Measurements from ENCODE around the gene CCDC63. TPM values are rescaled to one million over a fixed set of nuclear protein-coding genes. Genes with fewer than 3 reads are reported as not detected.

CCDC63 gene
- polyA plus RNA-seq, 3 donors = 0.22 TPM; not detected in 2

- WGBS (ENCODE audit: insufficient coverage) = 100% methylated on average over 1 of the region's 4 CpGs
- H3K4me1 Mint-ChIP-seq = no peaks in the 10 kb centered on the region
These were observed 76.4 kb downstream of the CCDC63 start for GRCh38 chr12:110923192-110923591.

GRCh38 chr12:110923692-110924334 lies 77.0 kb downstream of the CCDC63 start:
- Histone ChIP-seq H3K9me3 (replicated peaks in 1 of 2; ENCODE audit: control insufficient read depth in 1 of 2, insufficient read depth in 1 of 2, low read length in 2 of 2) (no peaks in the 10 kb centered on the region), H3K79me2 (ENCODE audit: insufficient read depth, low read length) (no peaks in the 10 kb centered on the region), H3K4me1 (ENCODE audit: control insufficient read depth in 1 of 2, insufficient read depth in 2 of 2, low read length in 2 of 2) (no peaks in the 10 kb centered on the region), H3K27me3 (ENCODE audit: control insufficient read depth in 2 of 2, insufficient read depth in 2 of 2, low read length in 2 of 2) (no peaks in the 10 kb centered on the region), H3K36me3 (replicated peaks in 1 of 2; ENCODE audit: control insufficient read depth in 1 of 2, insufficient read depth in 2 of 2, low read length in 2 of 2) (no peaks in the 10 kb centered on the region), H3K27ac (ENCODE audit: low read depth in 1 of 2, low read length in 2 of 2) (no peak overlapping the region), H4K20me1 (ENCODE audit: insufficient read depth, low read length) (no peaks in the 10 kb centered on the region), H3K9ac (ENCODE audit: insufficient read depth, low read length, poor library complexity, severe bottlenecking) (no peak overlapping the region), H3K4me3 (replicated peaks in 1 of 3; ENCODE audit: low read depth in 2 of 3, low read length in 3 of 3) (no peak overlapping the region), H2AFZ (ENCODE audit: insufficient read depth, low read depth, low read length, poor library complexity, severe bottlenecking) (no peak overlapping the region), H3K4me2 (replicated peaks; ENCODE audit: extremely low read depth, low read length, poor library complexity, severe bottlenecking) (no peak overlapping the region)
- DNase-seq = no peak
- WGBS (ENCODE audit: insufficient coverage) = 97% methylated on average over 8 of the region's 9 CpGs
- H3K27me3 Mint-ChIP-seq (ENCODE audit: low read depth in 3 of 3) = peaks cover 3 to 8% (median 4%) of the 10 kb centered on the region in 3 donors
- H3K36me3 Mint-ChIP-seq = no peaks in the 10 kb centered on the region
- peaks cover 0 to 2% (median 0%) of the 10 kb centered on the region in 7 donors for H3K9me3 Mint-ChIP-seq
- H3K4me1 Mint-ChIP-seq = no peaks in the 10 kb centered on the region
- no peak overlapping the region for H3K27ac Mint-ChIP-seq
- no peak overlapping the region for H3K4me3 Mint-ChIP-seq
- no peak for TF ChIP-seq CTCF (IDR thresholded peaks at IDR 0.05)
- intact Hi-C loops (cut with micrococcal nuclease) = no loop called here

More at GRCh38 chr12:110923192-110923591, 76.4 kb downstream of the CCDC63 start:
- H3K79me2 ChIP-seq (ENCODE audit: insufficient read depth, low read length) = no peaks in the 10 kb centered on the region
- no peak overlapping the region for H3K4me3 Mint-ChIP-seq
- H3K27ac Mint-ChIP-seq = no peak overlapping the region
- peaks cover 3 to 8% (median 4%) of the 10 kb centered on the region in 3 donors for H3K27me3 Mint-ChIP-seq (ENCODE audit: low read depth in 3 of 3)
- H2AFZ ChIP-seq (ENCODE audit: insufficient read depth, low read depth, low read length, poor library complexity, severe bottlenecking) = no peak overlapping the region
- DNase-seq = no peak
- H3K4me1 ChIP-seq (ENCODE audit: control insufficient read depth in 1 of 2, insufficient read depth in 2 of 2, low read length in 2 of 2) = no peaks in the 10 kb centered on the region
- H3K27ac ChIP-seq (ENCODE audit: low read depth in 1 of 2, low read length in 2 of 2) = no peak overlapping the region
- no peaks in the 10 kb centered on the region for H3K36me3 ChIP-seq (replicated peaks in 1 of 2; ENCODE audit: control insufficient read depth in 1 of 2, insufficient read depth in 2 of 2, low read length in 2 of 2)
- H4K20me1 ChIP-seq (ENCODE audit: insufficient read depth, low read length) = no peaks in the 10 kb centered on the region
- H3K9me3 Mint-ChIP-seq = peaks cover 0 to 2% (median 0%) of the 10 kb centered on the region in 7 donors
- H3K4me2 ChIP-seq (replicated peaks; ENCODE audit: extremely low read depth, low read length, poor library complexity, severe bottlenecking) = no peak overlapping the region
- no peaks in the 10 kb centered on the region for H3K36me3 Mint-ChIP-seq
- no peak overlapping the region for H3K9ac ChIP-seq (ENCODE audit: insufficient read depth, low read length, poor library complexity, severe bottlenecking)
- no peak for TF ChIP-seq CTCF (IDR thresholded peaks at IDR 0.05)
- intact Hi-C loops (cut with micrococcal nuclease) = no loop called here
- H3K4me3 ChIP-seq (replicated peaks in 1 of 3; ENCODE audit: low read depth in 2 of 3, low read length in 3 of 3) = no peak overlapping the region
- no peaks in the 10 kb centered on the region for H3K27me3 ChIP-seq (ENCODE audit: control insufficient read depth in 2 of 2, insufficient read depth in 2 of 2, low read length in 2 of 2)
- no peaks in the 10 kb centered on the region for H3K9me3 ChIP-seq (replicated peaks in 1 of 2; ENCODE audit: control insufficient read depth in 1 of 2, insufficient read depth in 1 of 2, low read length in 2 of 2)

All from CD14-positive monocyte (primary cell).